Natural killer cell (primary cell): ENCODE data around the gene SERGEF. TPM values are rescaled to one million over a fixed set of nuclear protein-coding genes. Genes with fewer than 3 reads are reported as not detected.

Experiments used
- ATAC-seq, 3 donors: fragments of 150-1000 bp in 2 of 3; fragments of 200-7000 bp in 1 of 3; cut with Tn5 transposase; 1 replicate in 1 of 3; 2 replicates in 2 of 3; pipeline ENCODE4 v1.10.0; 2021; ENCODE audit warnings: mild to moderate bottlenecking in 2 of 3, moderate library complexity in 2 of 3
- DNase-seq, 2 donors: peaks; one replicate each; pipeline versions ENCODE4 v3.0.0 to v3.0.0-alpha.2; 2013 to 2021; ENCODE audit warnings: mixed read lengths in 1 of 2
- H3K27ac ChIP-seq: one replicate; pipeline ENCODE4 v1.5.1; 2013; ENCODE audit warnings: mild to moderate bottlenecking, low read length
- H3K27me3 ChIP-seq: one replicate; pipeline ENCODE4 v1.6.1; 2013; ENCODE audit warnings: low read length; ENCODE audit not compliant: control insufficient read depth, insufficient read depth
- H3K36me3 ChIP-seq: one replicate; pipeline ENCODE4 v1.6.1; 2013; ENCODE audit warnings: low read length; ENCODE audit not compliant: control insufficient read depth, insufficient read depth
- H3K4me1 ChIP-seq: one replicate; pipeline ENCODE4 v1.6.1; 2013; ENCODE audit warnings: low read length; ENCODE audit not compliant: control insufficient read depth, insufficient read depth
- H3K4me3 ChIP-seq: one replicate; pipeline ENCODE4 v1.5.1; 2013; ENCODE audit warnings: low read length
- H3K9me3 ChIP-seq: one replicate; pipeline ENCODE4 v1.6.1; 2013; ENCODE audit warnings: low read length; ENCODE audit not compliant: control insufficient read depth, insufficient read depth
- H3K27ac Mint-ChIP-seq, 2 donors: one replicate each; pipeline ENCODE4 v1.8.0; 2022; ENCODE audit warnings: mild to moderate bottlenecking in 2 of 2, mixed read lengths in 2 of 2, moderate library complexity in 1 of 2
- H3K27me3 Mint-ChIP-seq, 2 donors: one replicate each; pipeline ENCODE4 v1.8.0; 2022; ENCODE audit warnings: low read depth in 2 of 2, mixed read lengths in 2 of 2
- H3K36me3 Mint-ChIP-seq: one replicate; pipeline ENCODE4 v1.8.0; 2022; ENCODE audit warnings: mixed read lengths
- H3K4me1 Mint-ChIP-seq, 2 donors: one replicate each; pipeline ENCODE4 v1.8.0; 2022; ENCODE audit warnings: mixed read lengths in 2 of 2
- H3K4me3 Mint-ChIP-seq: one replicate; pipeline ENCODE4 v1.8.0; 2022; ENCODE audit warnings: mild to moderate bottlenecking, moderate library complexity, mixed read lengths
- H3K9me3 Mint-ChIP-seq, 2 donors: one replicate each; pipeline ENCODE4 v1.8.0; 2022; ENCODE audit warnings: mixed read lengths in 2 of 2
- CTCF ChIP-seq: fragments of 200-600 bp; IDR thresholded peaks from one replicate; pipeline ENCODE4 v1.8.0; 2022; ENCODE audit warnings: antibody characterized with exemption
- WGBS: methylation state at CpG from one replicate; pipeline ENCODE4 v1.1.7; 2013; ENCODE audit warnings: missing lambda C conversion rate; ENCODE audit not compliant: insufficient coverage; 5-methylcytosine and 5-hydroxymethylcytosine counted together
- intact Hi-C: fragments of 100-400 bp; cut with micrococcal nuclease; formaldehyde crosslinking; loops from one replicate; pipeline ENCODE4 v1.14.2; 2022
- total RNA-seq, 4 donors: library from RNA; stranded (reverse); fragments of 120-200 nt in 1 of 4; gene quantifications; one replicate each; pipeline versions ENCODE4 v1.2.3 to v1.2.4, GENCODE V29; 2013 to 2022

SERGEF gene
- total RNA-seq, 3 donors from 2014 or later (not counting 1 experiment from before 2014, with no cell fraction given) = 67.5 to 78.6 (median 69.4) TPM

- 86% methylated on average over 12 of the region's 12 CpGs for WGBS
- Histone ChIP-seq H3K9me3 (no peaks in the 10 kb centered on the region), H3K4me1 (no peaks in the 10 kb centered on the region), H3K27ac (no peak overlapping the region), H3K4me3 (no peak overlapping the region), H3K27me3 (no peaks in the 10 kb centered on the region), H3K36me3 (no peaks in the 10 kb centered on the region)
- TF ChIP-seq CTCF = no peak
- Mint-ChIP-seq H3K4me3 (no peak overlapping the region), H3K9me3 (no peaks in the 10 kb centered on the region), H3K4me1 (no peaks in the 10 kb centered on the region), H3K27ac (no peak overlapping the region), H3K27me3 (no peaks in the 10 kb centered on the region), H3K36me3 (no peaks in the 10 kb centered on the region)
- ATAC-seq = no peak
- intact Hi-C loops = no loop called here
- DNase-seq = no peak
Measured at GRCh38 chr11:17774232-17775034, 238.4 kb downstream of the SERGEF start.

GRCh38 chr11:17773674-17774073, 239.2 kb downstream of the SERGEF start:
- H3K36me3 Mint-ChIP-seq = no peaks in the 10 kb centered on the region
- 86% methylated on average over 6 of the region's 6 CpGs for WGBS
- H3K4me3 Mint-ChIP-seq = no peak overlapping the region
- no peaks in the 10 kb centered on the region for H3K9me3 Mint-ChIP-seq
- H3K27ac Mint-ChIP-seq = no peak overlapping the region
- H3K4me1 Mint-ChIP-seq = no peaks in the 10 kb centered on the region
- Histone ChIP-seq H3K9me3 (no peaks in the 10 kb centered on the region), H3K36me3 (no peaks in the 10 kb centered on the region), H3K4me3 (no peak overlapping the region), H3K27me3 (no peaks in the 10 kb centered on the region), H3K27ac (no peak overlapping the region), H3K4me1 (no peaks in the 10 kb centered on the region)
- DNase-seq = no peak
- H3K27me3 Mint-ChIP-seq = no peaks in the 10 kb centered on the region
- no peak for TF ChIP-seq CTCF
- intact Hi-C loops = no loop called here
- no peak for ATAC-seq

- no peak for TF ChIP-seq CTCF
- no peaks in the 10 kb centered on the region for H3K36me3 Mint-ChIP-seq
- H3K4me3 ChIP-seq = no peak overlapping the region
- no peak overlapping the region for H3K27ac Mint-ChIP-seq
- H3K36me3 ChIP-seq = no peaks in the 10 kb centered on the region
- ATAC-seq (no peak), DNase-seq (no peak)
- no peaks in the 10 kb centered on the region for H3K27me3 Mint-ChIP-seq
- WGBS = 94% methylated on average over 30 of the region's 31 CpGs
- no peaks in the 10 kb centered on the region for H3K27me3 ChIP-seq
- no peak overlapping the region for H3K4me3 Mint-ChIP-seq
- no peaks in the 10 kb centered on the region for H3K4me1 Mint-ChIP-seq
- H3K9me3 ChIP-seq = no peaks in the 10 kb centered on the region
- intact Hi-C loops = no loop called here
- no peak overlapping the region for H3K27ac ChIP-seq
- no peaks in the 10 kb centered on the region for H3K4me1 ChIP-seq
- H3K9me3 Mint-ChIP-seq = no peaks in the 10 kb centered on the region
Measured at GRCh38 chr11:17772704-17773600, 239.9 kb downstream of the SERGEF start.
